KMS-11 (cell line): ENCODE measurements around the gene DAGLB.

Experiments used
- H2AFZ ChIP-seq: fragments of 200-600 bp; sonication (generic); 2 replicates; pipeline ENCODE4 v1.6.1; 2016; ENCODE audit warnings: antibody characterized with exemption, mixed run types, low read depth
- H3K27ac ChIP-seq: fragments of 200-600 bp; sonication (generic); 2 replicates; pipeline ENCODE4 v1.6.1; 2016; ENCODE audit warnings: mild to moderate bottlenecking, mixed run types
- H3K27me3 ChIP-seq: fragments of 200-600 bp; sonication (generic); 2 replicates; pipeline ENCODE4 v1.6.1; 2017; ENCODE audit warnings: mild to moderate bottlenecking, low read depth, mixed run types, moderate library complexity; ENCODE audit not compliant: insufficient read depth
- H3K36me3 ChIP-seq: fragments of 200-600 bp; sonication (generic); 2 replicates; pipeline ENCODE4 v1.6.1; 2017; ENCODE audit warnings: mild to moderate bottlenecking, mixed run types; ENCODE audit not compliant: insufficient read depth
- H3K4me1 ChIP-seq: fragments of 200-600 bp; sonication (generic); 2 replicates; pipeline ENCODE4 v1.6.1; 2016; ENCODE audit warnings: mild to moderate bottlenecking, low read depth, mixed run types; ENCODE audit not compliant: poor library complexity, severe bottlenecking
- H3K4me2 ChIP-seq: fragments of 200-600 bp; sonication (generic); 2 replicates; pipeline ENCODE4 v1.7.0; 2016; ENCODE audit warnings: mild to moderate bottlenecking, mixed run types
- H3K4me3 ChIP-seq: fragments of 200-600 bp; sonication (generic); IDR thresholded peaks from 2 replicates; pipeline ENCODE4 v1.6.1; 2017; ENCODE audit warnings: low read depth, low read length, mixed read lengths; ENCODE audit not compliant: insufficient read depth
- H3K79me2 ChIP-seq: fragments of 200-600 bp; sonication (generic); 2 replicates; pipeline ENCODE4 v1.6.1; 2016; ENCODE audit warnings: low read depth, mixed run types; ENCODE audit not compliant: insufficient read depth
- H3K9ac ChIP-seq: fragments of 200-600 bp; sonication (generic); 2 replicates; pipeline ENCODE4 v1.6.1; 2016; ENCODE audit warnings: mild to moderate bottlenecking, mixed run types
- H4K20me1 ChIP-seq: fragments of 200-600 bp; sonication (generic); 2 replicates; pipeline ENCODE4 v1.6.1; 2016; ENCODE audit warnings: mild to moderate bottlenecking, mixed run types; ENCODE audit not compliant: insufficient read depth
- TF ChIP-seq, protein P1 (sequence below): fragments of 200-600 bp; sonication (generic); conservative IDR thresholded peaks from 2 replicates; pipeline ENCODE4 v1.6.1; 2017; ENCODE audit warnings: low read depth, mild to moderate bottlenecking, antibody characterized with exemption, low read length, moderate library complexity, mixed read lengths

Gene DAGLB

GRCh38 chr7:6438427-6438826 lies 9.3 kb downstream of the DAGLB start:
- H3K79me2 ChIP-seq, result peaks cover 27% of the 10 kb centered on the region; the same call in 1 of the 2 replicates

DNA sequence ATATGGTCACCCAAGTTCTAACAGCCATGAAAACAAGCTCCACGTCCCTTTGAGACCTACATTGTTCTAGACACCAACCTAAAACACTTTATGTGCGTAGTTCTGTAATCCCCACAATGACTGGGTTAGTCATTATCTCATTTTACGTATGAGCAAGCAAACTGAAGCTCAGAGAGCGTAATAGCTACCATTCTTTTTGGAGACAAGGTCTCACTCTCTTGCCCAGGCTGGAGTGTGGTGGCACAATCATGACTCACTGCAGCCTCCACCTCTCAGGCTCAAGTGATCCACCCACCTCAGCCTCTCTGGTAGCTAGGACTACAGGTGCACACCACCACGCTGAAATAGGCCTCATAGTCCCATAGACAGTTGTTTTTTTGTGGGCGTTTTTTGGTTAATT lies 10.5 kb downstream of the DAGLB start:
- H3K27me3 ChIP-seq, result no peaks in the 10 kb centered on the region
- no peak overlapping the region for H3K9ac ChIP-seq
- H3K36me3 ChIP-seq, result peaks cover 3% of the 10 kb centered on the region; the same call in 1 of the 2 replicates
- no peak overlapping the region for H3K4me3 ChIP-seq
- no peak overlapping the region for H3K27ac ChIP-seq
- H4K20me1 ChIP-seq, result no peaks in the 10 kb centered on the region
- peaks cover 22% of the 10 kb centered on the region for H3K4me1 ChIP-seq
- TF ChIP-seq, protein P1, sequence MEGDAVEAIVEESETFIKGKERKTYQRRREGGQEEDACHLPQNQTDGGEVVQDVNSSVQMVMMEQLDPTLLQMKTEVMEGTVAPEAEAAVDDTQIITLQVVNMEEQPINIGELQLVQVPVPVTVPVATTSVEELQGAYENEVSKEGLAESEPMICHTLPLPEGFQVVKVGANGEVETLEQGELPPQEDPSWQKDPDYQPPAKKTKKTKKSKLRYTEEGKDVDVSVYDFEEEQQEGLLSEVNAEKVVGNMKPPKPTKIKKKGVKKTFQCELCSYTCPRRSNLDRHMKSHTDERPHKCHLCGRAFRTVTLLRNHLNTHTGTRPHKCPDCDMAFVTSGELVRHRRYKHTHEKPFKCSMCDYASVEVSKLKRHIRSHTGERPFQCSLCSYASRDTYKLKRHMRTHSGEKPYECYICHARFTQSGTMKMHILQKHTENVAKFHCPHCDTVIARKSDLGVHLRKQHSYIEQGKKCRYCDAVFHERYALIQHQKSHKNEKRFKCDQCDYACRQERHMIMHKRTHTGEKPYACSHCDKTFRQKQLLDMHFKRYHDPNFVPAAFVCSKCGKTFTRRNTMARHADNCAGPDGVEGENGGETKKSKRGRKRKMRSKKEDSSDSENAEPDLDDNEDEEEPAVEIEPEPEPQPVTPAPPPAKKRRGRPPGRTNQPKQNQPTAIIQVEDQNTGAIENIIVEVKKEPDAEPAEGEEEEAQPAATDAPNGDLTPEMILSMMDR, result no peak
- H3K4me2 ChIP-seq, result no peak overlapping the region
- no peak overlapping the region for H2AFZ ChIP-seq
- H3K79me2 ChIP-seq, result peaks cover 27% of the 10 kb centered on the region; the same call in 1 of the 2 replicates

More at GRCh38 chr7:6438427-6438826, 9.3 kb downstream of the DAGLB start:
- H3K36me3 ChIP-seq, result peaks cover 3% of the 10 kb centered on the region; the same call in 1 of the 2 replicates
- H3K4me2 ChIP-seq, result peak overlapping the region; percentile 9; the same call in 1 of the 2 replicates
- no peak overlapping the region for H3K9ac ChIP-seq
- TF ChIP-seq, protein P1, result no peak
- no peaks in the 10 kb centered on the region for H4K20me1 ChIP-seq
- no peak overlapping the region for H3K4me3 ChIP-seq
- peaks cover 22% of the 10 kb centered on the region for H3K4me1 ChIP-seq
- H2AFZ ChIP-seq, result no peak overlapping the region
- no peaks in the 10 kb centered on the region for H3K27me3 ChIP-seq
- H3K27ac ChIP-seq, result peak overlapping the region; percentile 4; the same call in 1 of the 2 replicates

DNA sequence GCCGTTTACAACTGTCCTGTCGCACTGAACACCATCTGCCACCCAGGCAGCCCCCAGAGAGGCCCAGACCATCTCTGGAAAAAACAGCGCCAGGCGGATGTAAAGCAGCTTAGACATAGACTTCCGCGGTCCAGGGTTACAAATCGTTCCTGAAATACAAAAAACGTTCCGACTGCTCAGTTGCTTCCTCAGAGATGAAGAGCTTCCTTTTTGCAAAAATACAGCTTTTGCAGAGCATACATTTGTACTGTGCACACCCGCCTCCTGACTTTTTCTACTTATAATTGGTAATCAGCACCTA lies 11.4 kb downstream of the DAGLB start:
- peaks cover 22% of the 10 kb centered on the region for H3K4me1 ChIP-seq
- no peaks in the 10 kb centered on the region for H4K20me1 ChIP-seq
- peaks cover 19% of the 10 kb centered on the region; the same call in 1 of the 2 replicates for H3K79me2 ChIP-seq
- peaks cover 6% of the 10 kb centered on the region; the same call in 1 of the 2 replicates for H3K36me3 ChIP-seq
- no peak overlapping the region for H3K27ac ChIP-seq
- TF ChIP-seq, protein P1, result no peak
- no peak overlapping the region for H2AFZ ChIP-seq
- H3K4me2 ChIP-seq, result no peak overlapping the region
- no peak overlapping the region for H3K4me3 ChIP-seq
- no peaks in the 10 kb centered on the region for H3K27me3 ChIP-seq
- no peak overlapping the region for H3K9ac ChIP-seq

DNA sequence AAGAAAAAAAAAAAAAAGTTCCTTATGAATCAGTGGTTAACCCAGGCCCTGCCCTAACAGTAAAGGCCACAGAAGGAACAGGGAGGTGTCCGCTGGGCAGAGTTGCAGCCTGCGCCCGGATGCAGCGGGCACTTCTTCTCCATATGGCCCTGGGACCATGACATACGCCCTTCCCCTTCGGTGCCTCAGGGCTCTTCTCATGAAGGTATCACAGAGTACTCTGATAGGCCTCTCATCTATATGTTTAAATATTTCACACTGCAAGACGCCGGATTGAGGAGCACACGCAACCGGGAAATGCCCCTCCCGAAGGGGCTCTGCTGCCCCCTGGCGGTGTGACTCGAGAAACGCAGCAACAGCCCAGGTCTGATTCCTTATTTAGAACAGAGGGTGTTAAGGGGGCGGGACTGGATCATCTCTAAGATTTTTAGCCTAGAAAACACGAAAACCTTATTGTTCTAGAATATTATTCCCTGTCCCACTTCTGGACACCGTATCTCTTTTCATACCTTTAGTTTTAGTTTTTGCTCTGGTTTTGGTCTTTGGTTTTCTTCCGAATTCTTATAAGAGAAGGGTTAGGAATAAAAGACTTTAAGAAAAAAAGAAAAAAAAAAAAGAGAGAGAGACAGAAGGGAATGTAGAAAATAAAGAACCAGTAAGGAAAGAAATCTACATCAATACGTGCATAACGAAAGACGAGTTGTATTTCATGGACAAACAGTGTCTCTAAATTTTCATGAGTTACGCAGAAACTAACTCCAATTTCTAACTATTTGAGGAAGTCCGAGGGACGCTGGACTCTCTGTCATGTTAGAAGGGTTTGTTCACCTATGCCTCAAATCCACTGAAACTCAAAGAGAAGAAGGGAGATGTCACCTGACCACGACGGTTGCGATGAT lies 12.0 kb downstream of the DAGLB start:
- Histone ChIP-seq H3K4me1 (peaks cover 22% of the 10 kb centered on the region), H3K27me3 (no peaks in the 10 kb centered on the region), H2AFZ (no peak overlapping the region), H3K9ac (no peak overlapping the region), H3K36me3 (peaks cover 8% of the 10 kb centered on the region; the same call in 1 of the 2 replicates), H3K4me3 (no peak overlapping the region), H3K4me2 (no peak overlapping the region), H3K27ac (no peak overlapping the region), H3K79me2 (peaks cover 19% of the 10 kb centered on the region; the same call in 1 of the 2 replicates), H4K20me1 (no peaks in the 10 kb centered on the region)
- TF ChIP-seq, protein P1, result peak; percentile 99
